ENCODE results near the gene PARP12. TPM values are rescaled to one million over a fixed set of nuclear protein-coding genes. Genes with fewer than 3 reads are reported as not detected.

PARP12 gene
- total and polyA plus RNA-seq, 2 of the 8 experiments (the other 6 are each of a cell fraction or from before 2014, with no cell fraction given) = 9.0 to 21.5 TPM

- H3K79me1 ChIP-seq (ENCODE audit: low read depth, low read length) = no peaks in the 10 kb centered on the region
- POLR2A ChIA-PET (ENCODE audit: partially characterized antibody) = interaction anchor here (0.6 to 1.3 kb wide), 2 partner anchors 8 to 416 kb away, joined by 3 to 4 read pairs; no protein-coding TSS in a partner anchor
- H2BK20ac ChIP-seq (ENCODE audit: low read length) = no peak overlapping the region
- DNase-seq (ENCODE audit: low read depth in 1 of 2, low spot score in 2 of 2) = no peak
- CTCF ChIA-PET (ENCODE audit: partially characterized antibody) = interaction anchor here (0.7 to 5.0 kb wide), 12 partner anchors 10 to 433 kb away, joined by 3 to 25 read pairs (median 4); no protein-coding TSS in a partner anchor
- H3K79me2 ChIP-seq (ENCODE audit: control insufficient read depth in 1 of 2, insufficient read depth in 2 of 2, low read length in 2 of 2) = no peaks in the 10 kb centered on the region
- no peak overlapping the region for H3K14ac ChIP-seq (ENCODE audit: insufficient read length)
- no peak overlapping the region for H2BK15ac ChIP-seq (ENCODE audit: low read length)
- FAIRE-seq = no peak
- H4K91ac ChIP-seq (replicated peaks; ENCODE audit: insufficient read length, low read length) = no peak overlapping the region
- H3K4me2 ChIP-seq (ENCODE audit: insufficient read depth in 1 of 2, low read depth in 2 of 2, low read length in 2 of 2) = no peak overlapping the region
- no peak overlapping the region for H3K56ac ChIP-seq (replicated peaks; ENCODE audit: insufficient read length, low read depth, low read length)
- no peak overlapping the region for H3K9ac ChIP-seq (replicated peaks in 1 of 4; ENCODE audit: extremely low read depth in 1 of 4, low read depth in 3 of 4, low read length in 3 of 4)
- 90% methylated on average over 9 of the region's 9 CpGs; no CpG with 5 or more reads in 1 of the 2 experiments for WGBS, 2 experiments (ENCODE audit: extremely low coverage in 1 of 2, insufficient coverage in 1 of 2, insufficient read length in 1 of 2, insufficient replicate concordance in 2 of 2, low coverage in 1 of 2, low lambda C conversion rate in 2 of 2, missing lambda C conversion rate in 1 of 2)
- no peaks in the 10 kb centered on the region for H4K20me1 ChIP-seq (replicated peaks in 1 of 2; ENCODE audit: control insufficient read depth in 1 of 2, insufficient read depth in 2 of 2, low read length in 2 of 2)
- H3K9me3 ChIP-seq (ENCODE audit: insufficient read depth in 2 of 2, low read depth in 1 of 2, low read length in 1 of 2) = no peaks in the 10 kb centered on the region
- no peak overlapping the region for H3K23ac ChIP-seq (ENCODE audit: insufficient read length)
- H3K36me3 ChIP-seq (ENCODE audit: control insufficient read depth in 2 of 4, insufficient read depth in 4 of 4, low read length in 3 of 4) = no peaks in the 10 kb centered on the region
- H4K8ac ChIP-seq (ENCODE audit: extremely low read depth, insufficient read depth, low read length) = no peak overlapping the region
- H3K27ac ChIP-seq (ENCODE audit: low read depth, low read length) = no peak overlapping the region
- no peak overlapping the region for H2BK5ac ChIP-seq (ENCODE audit: low read depth, low read length)
- H2AK5ac ChIP-seq (ENCODE audit: low read depth, low read length) = no peak overlapping the region
- no peak overlapping the region for H3K4ac ChIP-seq (replicated peaks; ENCODE audit: insufficient read length, low read depth, low read length)
- H3K27me3 ChIP-seq (replicated peaks in 1 of 4; ENCODE audit: control insufficient read depth in 3 of 4, extremely low read depth in 1 of 4, insufficient read depth in 3 of 4, low read length in 3 of 4) = no peaks in the 10 kb centered on the region
- H2AFZ ChIP-seq (ENCODE audit: low read length) = no peak overlapping the region; the same call in 1 of the 2 replicates
- no peaks in the 10 kb centered on the region for H3K23me2 ChIP-seq (ENCODE audit: low read depth, low read length)
- no peak overlapping the region for H3K4me3 ChIP-seq (ENCODE audit: extremely low read depth in 1 of 4, insufficient read depth in 2 of 4, low read depth in 3 of 4, low read length in 4 of 4)
- no peak overlapping the region for H3K18ac ChIP-seq (ENCODE audit: extremely low read depth, low read length)
- H4K5ac ChIP-seq (ENCODE audit: insufficient read length, low read depth, low read length) = no peak overlapping the region
- no peak overlapping the region for H2BK120ac ChIP-seq (replicated peaks; ENCODE audit: low read depth, low read length)
- no peak overlapping the region for H2BK12ac ChIP-seq (ENCODE audit: low read depth, low read length)
- no peaks in the 10 kb centered on the region for H3K4me1 ChIP-seq (replicated peaks in 1 of 4; ENCODE audit: control insufficient read depth in 3 of 4, insufficient read depth in 4 of 4, low read length in 3 of 4)
- TF ChIP-seq EGR1 (IDR thresholded peaks at IDR 0.05; ENCODE audit: borderline replicate concordance, low read depth, low read length) (no peak), ASH2L (IDR thresholded peaks at IDR 0.05; ENCODE audit: low read length) (no peak), JUND (IDR thresholded peaks at IDR 0.05; ENCODE audit: low read length) (no peak), FOSL1 (IDR thresholded peaks at IDR 0.05; ENCODE audit: insufficient read depth, low read depth, low read length) (no peak)
These were observed 44.4 kb downstream of the PARP12 start for GRCh38 chr7:140018125-140019043.

Measured in H1 (cell line).